ENCODE results near the gene CREB3L1. TPM values are rescaled to one million over a fixed set of nuclear protein-coding genes. Genes with fewer than 3 reads are reported as not detected.
A peak's percentile ranks its signal among the peaks of the same experiment; 100 is the strongest.

CREB3L1 gene
- total RNA-seq, 1 donor from 2014 or later: 12.5 TPM

- Histone ChIP-seq H3K27ac (ENCODE audit: low read depth, low read length) (peak overlapping the region; percentile 41), H3K9me3 (ENCODE audit: control insufficient read depth in 3 of 3, low read length in 3 of 3) (no peaks in the 10 kb centered on the region), H3K36me3 (ENCODE audit: control insufficient read depth in 3 of 3, insufficient read depth in 3 of 3, low read length in 3 of 3) (no peaks in the 10 kb centered on the region), H3K4me3 (ENCODE audit: low read length in 3 of 3) (peak overlapping the region; percentile 63 to 87 (median 83)), H3K27me3 (ENCODE audit: control insufficient read depth in 3 of 3, insufficient read depth in 3 of 3, low read length in 3 of 3) (no peaks in the 10 kb centered on the region), H3K4me1 (ENCODE audit: control insufficient read depth in 3 of 3, insufficient read depth in 3 of 3, low read length in 3 of 3) (peaks cover 33 to 53% (median 47%) of the 10 kb centered on the region in 3 donors), H3K9ac (ENCODE audit: low read depth in 1 of 3, low read length in 3 of 3) (peak overlapping the region in 1 of 3 donors; percentile 82)
These were observed 17.2 kb downstream of the CREB3L1 start for GRCh38 chr11:46294365-46295309.

DNA sequence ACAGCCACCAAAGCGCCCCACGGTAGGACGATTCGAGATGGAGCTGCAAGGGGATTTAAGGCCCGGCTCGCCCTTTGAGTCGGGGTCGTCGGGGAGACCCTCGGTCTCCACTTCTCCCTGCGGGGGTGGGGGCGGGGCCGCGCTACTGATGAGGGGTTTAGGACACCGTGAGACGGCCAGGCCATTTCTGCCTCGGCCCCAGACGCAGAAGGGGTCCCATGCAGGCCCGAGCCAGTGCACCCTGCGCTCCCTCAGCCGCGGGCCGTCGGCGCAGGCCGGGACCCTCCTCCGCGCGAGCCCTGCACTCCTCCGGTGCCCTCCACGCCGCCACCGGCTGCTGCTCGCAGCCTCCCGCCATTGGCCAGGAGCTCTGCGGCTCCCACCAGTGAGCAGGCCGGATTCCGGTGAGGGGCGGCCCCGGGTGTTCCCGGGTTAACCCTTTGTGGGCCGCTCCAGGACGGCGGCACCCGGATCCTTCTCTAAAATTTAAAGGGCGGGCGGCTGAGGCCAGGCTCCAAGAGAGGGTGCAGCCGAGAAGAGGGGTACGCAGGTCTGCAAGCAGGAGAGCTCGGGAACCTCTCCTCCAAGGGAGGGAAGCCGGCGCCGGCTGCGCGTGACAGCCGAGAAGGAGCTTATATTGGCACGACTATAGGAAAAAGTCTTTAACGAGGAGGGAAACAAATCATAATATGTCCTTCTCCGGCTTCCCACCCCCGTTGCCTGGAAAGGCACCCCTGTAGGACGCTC lies 18.0 kb downstream of the CREB3L1 start:
- Histone ChIP-seq H3K9me3 (ENCODE audit: control insufficient read depth in 3 of 3, low read length in 3 of 3) (no peaks in the 10 kb centered on the region), H3K36me3 (ENCODE audit: control insufficient read depth in 3 of 3, insufficient read depth in 3 of 3, low read length in 3 of 3) (no peaks in the 10 kb centered on the region), H3K27me3 (ENCODE audit: control insufficient read depth in 3 of 3, insufficient read depth in 3 of 3, low read length in 3 of 3) (no peaks in the 10 kb centered on the region), H3K27ac (ENCODE audit: low read depth, low read length) (peak overlapping the region; percentile 47), H3K9ac (ENCODE audit: low read depth in 1 of 3, low read length in 3 of 3) (peak overlapping the region; percentile 61 to 82 (median 65)), H3K4me1 (ENCODE audit: control insufficient read depth in 3 of 3, insufficient read depth in 3 of 3, low read length in 3 of 3) (peaks cover 28 to 48% (median 41%) of the 10 kb centered on the region in 3 donors), H3K4me3 (ENCODE audit: low read length in 3 of 3) (peak overlapping the region; percentile 63 to 87 (median 83))

- no peaks in the 10 kb centered on the region for H3K36me3 ChIP-seq (ENCODE audit: control insufficient read depth in 3 of 3, insufficient read depth in 3 of 3, low read length in 3 of 3)
- peak overlapping the region; percentile 47 for H3K27ac ChIP-seq (ENCODE audit: low read depth, low read length)
- no peaks in the 10 kb centered on the region for H3K9me3 ChIP-seq (ENCODE audit: control insufficient read depth in 3 of 3, low read length in 3 of 3)
- H3K4me3 ChIP-seq (ENCODE audit: low read length in 3 of 3): peak overlapping the region; percentile 63 to 87 (median 83)
- peaks cover 24 to 48% (median 38%) of the 10 kb centered on the region in 3 donors for H3K4me1 ChIP-seq (ENCODE audit: control insufficient read depth in 3 of 3, insufficient read depth in 3 of 3, low read length in 3 of 3)
- H3K27me3 ChIP-seq (ENCODE audit: control insufficient read depth in 3 of 3, insufficient read depth in 3 of 3, low read length in 3 of 3): no peaks in the 10 kb centered on the region
- H3K9ac ChIP-seq (ENCODE audit: low read depth in 1 of 3, low read length in 3 of 3): peak overlapping the region; percentile 61 to 82 (median 65)
These were observed 18.6 kb downstream of the CREB3L1 start for GRCh38 chr11:46296059-46296527.

DNA sequence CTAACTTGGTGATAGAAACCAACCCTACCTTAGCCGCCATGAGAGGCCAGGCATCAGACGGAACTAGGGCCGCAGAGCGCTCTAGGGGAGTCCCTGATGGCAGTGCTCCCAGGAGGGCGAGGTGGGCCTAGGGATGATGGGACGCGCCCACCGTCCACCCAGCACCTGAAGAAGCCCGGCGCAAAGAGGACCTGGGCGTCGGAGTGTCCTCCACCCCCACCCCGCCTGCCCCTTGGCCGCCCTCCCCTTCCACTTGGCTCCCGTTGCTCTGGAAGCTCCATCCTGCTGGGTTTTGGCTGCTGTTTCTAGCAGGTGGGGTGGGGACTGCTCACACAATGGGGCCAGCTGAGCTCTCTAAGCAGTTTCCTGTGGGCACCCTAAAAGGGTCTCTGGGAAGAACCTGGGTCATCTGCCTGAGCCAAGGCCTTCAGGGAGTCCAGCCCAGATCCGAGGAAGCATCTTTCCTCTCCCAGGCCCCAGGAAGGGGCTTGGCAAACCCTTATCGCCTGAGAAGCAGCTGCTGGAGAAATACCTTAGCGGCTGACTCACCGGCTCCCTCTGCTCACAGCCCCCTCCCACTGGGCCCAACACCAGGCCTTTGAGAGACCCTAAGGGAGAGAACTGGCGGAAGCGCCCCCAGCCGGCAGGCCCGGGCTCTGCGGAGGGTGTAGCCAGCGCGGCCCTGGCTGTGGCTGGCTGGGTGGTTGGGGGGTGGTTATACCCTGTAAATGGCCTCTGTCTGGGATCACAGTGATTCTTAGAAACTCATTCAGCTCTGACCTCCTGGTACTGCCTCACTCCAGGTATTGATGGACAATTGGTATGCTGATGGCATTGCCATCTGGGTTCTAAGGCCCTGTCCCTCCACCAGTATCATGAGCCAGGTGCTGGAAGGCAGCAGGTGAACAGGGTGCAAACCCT lies 19.3 kb downstream of the CREB3L1 start:
- H3K4me3 ChIP-seq (ENCODE audit: low read length in 3 of 3): peak overlapping the region; percentile 63 to 87 (median 83)
- H3K36me3 ChIP-seq (ENCODE audit: control insufficient read depth in 3 of 3, insufficient read depth in 3 of 3, low read length in 3 of 3): no peaks in the 10 kb centered on the region
- H3K27me3 ChIP-seq (ENCODE audit: control insufficient read depth in 3 of 3, insufficient read depth in 3 of 3, low read length in 3 of 3): no peaks in the 10 kb centered on the region
- H3K4me1 ChIP-seq (ENCODE audit: control insufficient read depth in 3 of 3, insufficient read depth in 3 of 3, low read length in 3 of 3): peaks cover 19 to 42% (median 31%) of the 10 kb centered on the region in 3 donors
- peak overlapping the region; percentile 47 for H3K27ac ChIP-seq (ENCODE audit: low read depth, low read length)
- H3K9me3 ChIP-seq (ENCODE audit: control insufficient read depth in 3 of 3, low read length in 3 of 3): no peaks in the 10 kb centered on the region
- H3K9ac ChIP-seq (ENCODE audit: low read depth in 1 of 3, low read length in 3 of 3): no peak overlapping the region

DNA sequence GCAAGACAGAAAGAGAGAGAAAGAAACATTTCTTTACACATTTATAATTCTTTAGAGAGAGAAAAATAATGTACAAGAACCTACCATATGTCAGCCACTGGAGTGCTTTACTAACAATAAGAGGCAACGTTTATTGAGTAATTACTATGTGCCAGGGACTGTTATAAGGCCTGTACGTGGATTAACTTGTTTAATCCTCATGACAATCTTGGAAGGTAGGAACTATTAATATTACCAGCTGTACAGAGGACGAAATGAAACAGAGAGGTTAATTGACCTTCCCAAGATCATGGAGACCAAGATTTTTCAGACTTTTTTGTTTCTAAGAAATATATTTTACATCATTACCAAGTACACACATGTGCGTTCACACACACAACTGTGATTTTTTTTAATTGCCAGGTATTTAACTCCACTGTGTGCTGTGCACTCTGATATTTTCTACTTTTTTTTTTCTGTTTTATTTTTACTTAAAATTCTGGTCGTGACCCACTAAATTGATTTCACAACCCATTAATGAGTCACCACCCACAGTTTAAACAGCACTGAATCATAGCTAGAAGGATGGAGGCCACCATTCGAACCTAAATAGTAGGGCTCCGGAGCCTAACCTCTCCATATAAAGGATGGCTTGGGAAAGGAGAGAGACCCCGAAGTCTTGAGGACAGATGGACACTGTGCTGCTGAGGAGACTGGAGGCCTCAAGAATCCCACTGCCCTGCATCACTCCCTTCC lies 21.4 kb downstream of the CREB3L1 start:
- H3K27me3 ChIP-seq (ENCODE audit: control insufficient read depth in 3 of 3, insufficient read depth in 3 of 3, low read length in 3 of 3): no peaks in the 10 kb centered on the region
- no peak overlapping the region for H3K27ac ChIP-seq (ENCODE audit: low read depth, low read length)
- no peaks in the 10 kb centered on the region for H3K9me3 ChIP-seq (ENCODE audit: control insufficient read depth in 3 of 3, low read length in 3 of 3)
- peaks cover 16 to 36% (median 19%) of the 10 kb centered on the region in 3 donors for H3K4me1 ChIP-seq (ENCODE audit: control insufficient read depth in 3 of 3, insufficient read depth in 3 of 3, low read length in 3 of 3)
- no peak overlapping the region for H3K4me3 ChIP-seq (ENCODE audit: low read length in 3 of 3)
- no peak overlapping the region for H3K9ac ChIP-seq (ENCODE audit: low read depth in 1 of 3, low read length in 3 of 3)
- H3K36me3 ChIP-seq (ENCODE audit: control insufficient read depth in 3 of 3, insufficient read depth in 3 of 3, low read length in 3 of 3): no peaks in the 10 kb centered on the region

GRCh38 chr11:46299451-46299961 lies 22.0 kb downstream of the CREB3L1 start:
- peaks cover 16 to 33% (median 19%) of the 10 kb centered on the region in 3 donors for H3K4me1 ChIP-seq (ENCODE audit: control insufficient read depth in 3 of 3, insufficient read depth in 3 of 3, low read length in 3 of 3)
- no peak overlapping the region for H3K27ac ChIP-seq (ENCODE audit: low read depth, low read length)
- no peaks in the 10 kb centered on the region for H3K9me3 ChIP-seq (ENCODE audit: control insufficient read depth in 3 of 3, low read length in 3 of 3)
- H3K27me3 ChIP-seq (ENCODE audit: control insufficient read depth in 3 of 3, insufficient read depth in 3 of 3, low read length in 3 of 3): no peaks in the 10 kb centered on the region
- H3K36me3 ChIP-seq (ENCODE audit: control insufficient read depth in 3 of 3, insufficient read depth in 3 of 3, low read length in 3 of 3): no peaks in the 10 kb centered on the region
- H3K9ac ChIP-seq (ENCODE audit: low read depth in 1 of 3, low read length in 3 of 3): no peak overlapping the region
- H3K4me3 ChIP-seq (ENCODE audit: low read length in 3 of 3): no peak overlapping the region

DNA sequence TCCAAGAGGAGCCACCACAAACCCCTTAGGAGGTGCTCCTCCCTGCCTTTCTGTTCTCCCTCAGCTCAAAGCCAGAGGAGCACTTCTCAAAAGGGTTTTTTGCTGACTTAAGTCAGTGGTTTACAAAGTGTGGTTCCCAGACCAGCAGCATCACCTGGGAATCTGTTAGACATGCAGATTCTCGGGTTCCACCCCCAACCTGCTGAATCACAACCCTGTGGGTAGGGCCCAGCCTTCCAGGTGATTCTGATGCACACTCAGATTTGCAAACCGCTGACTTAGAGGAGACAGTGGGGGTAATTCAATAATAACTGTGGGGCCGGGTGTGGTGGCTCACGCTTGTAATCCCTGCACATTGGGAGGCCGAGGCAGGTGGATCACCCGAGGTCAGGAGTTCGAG lies 22.8 kb downstream of the CREB3L1 start:
- no peaks in the 10 kb centered on the region for H3K36me3 ChIP-seq (ENCODE audit: control insufficient read depth in 3 of 3, insufficient read depth in 3 of 3, low read length in 3 of 3)
- H3K9me3 ChIP-seq (ENCODE audit: control insufficient read depth in 3 of 3, low read length in 3 of 3): no peaks in the 10 kb centered on the region
- no peak overlapping the region for H3K9ac ChIP-seq (ENCODE audit: low read depth in 1 of 3, low read length in 3 of 3)
- no peak overlapping the region for H3K27ac ChIP-seq (ENCODE audit: low read depth, low read length)
- no peaks in the 10 kb centered on the region for H3K27me3 ChIP-seq (ENCODE audit: control insufficient read depth in 3 of 3, insufficient read depth in 3 of 3, low read length in 3 of 3)
- H3K4me3 ChIP-seq (ENCODE audit: low read length in 3 of 3): no peak overlapping the region
- peaks cover 11 to 27% (median 15%) of the 10 kb centered on the region in 3 donors for H3K4me1 ChIP-seq (ENCODE audit: control insufficient read depth in 3 of 3, insufficient read depth in 3 of 3, low read length in 3 of 3)

DNA sequence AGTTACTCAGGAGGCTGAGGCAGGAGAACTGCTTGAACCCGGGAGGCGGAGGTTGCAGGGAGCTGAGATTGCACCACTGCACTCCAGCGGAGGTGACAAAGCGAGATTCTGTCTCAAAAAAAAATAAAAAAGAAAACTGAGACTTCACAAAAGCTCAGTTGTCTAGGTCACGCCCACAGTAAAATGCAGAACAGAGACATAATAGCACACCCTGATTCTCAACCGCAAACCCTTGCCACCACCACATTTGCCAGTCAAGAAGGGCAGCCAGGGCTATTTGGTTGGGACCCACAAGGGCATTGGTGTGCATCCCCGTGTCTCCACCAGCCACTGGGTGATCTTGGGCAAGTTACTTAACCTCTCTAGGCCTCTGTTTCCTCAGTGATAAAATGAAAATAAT lies 25.4 kb downstream of the CREB3L1 start:
- Histone ChIP-seq H3K4me3 (ENCODE audit: low read length in 3 of 3) (no peak overlapping the region), H3K36me3 (ENCODE audit: control insufficient read depth in 3 of 3, insufficient read depth in 3 of 3, low read length in 3 of 3) (no peaks in the 10 kb centered on the region), H3K9me3 (ENCODE audit: control insufficient read depth in 3 of 3, low read length in 3 of 3) (no peaks in the 10 kb centered on the region), H3K27ac (ENCODE audit: low read depth, low read length) (no peak overlapping the region), H3K4me1 (ENCODE audit: control insufficient read depth in 3 of 3, insufficient read depth in 3 of 3, low read length in 3 of 3) (peaks cover 0 to 7% (median 0%) of the 10 kb centered on the region in 3 donors), H3K27me3 (ENCODE audit: control insufficient read depth in 3 of 3, insufficient read depth in 3 of 3, low read length in 3 of 3) (peaks cover 0 to 3% (median 0%) of the 10 kb centered on the region in 3 donors), H3K9ac (ENCODE audit: low read depth in 1 of 3, low read length in 3 of 3) (no peak overlapping the region)

Data from skeletal muscle tissue (tissue), 4 donors.